ENCODE data around the gene ZNF22.
"Not testable (repeated sequence)": the region's sequence is repeated elsewhere in the genome, so short reads cannot be mapped to it uniquely, and the experiment has no call there.

ZNF22 gene

GRCh38 chr10:45008524-45009161 is 7.9 kb downstream of the ZNF22 start:
- peak; percentile 68 for DNase-seq (ENCODE audit: extremely low read depth, low read depth)
- TF ChIP-seq CTCF (IDR thresholded peaks at IDR 0.05; ENCODE audit: low read depth, low read length): peak; percentile 67

- not testable (repeated sequence) for DNase-seq (ENCODE audit: extremely low read depth, low read depth)
Observed at GRCh38 chr10:45014557-45014956, 13.8 kb downstream of the ZNF22 start.

GRCh38 chr10:45015590-45015989 is 14.9 kb downstream of the ZNF22 start:
- no peak for TF ChIP-seq CTCF (IDR thresholded peaks at IDR 0.05; ENCODE audit: low read depth, low read length)
- DNase-seq (ENCODE audit: extremely low read depth, low read depth): no peak

- DNase-seq (ENCODE audit: extremely low read depth, low read depth): no peak
- no peak for TF ChIP-seq CTCF (IDR thresholded peaks at IDR 0.05; ENCODE audit: low read depth, low read length)
Observed at GRCh38 chr10:45023426-45023825, 22.7 kb downstream of the ZNF22 start.

GRCh38 chr10:45034301-45034700 is 33.6 kb downstream of the ZNF22 start:
- TF ChIP-seq CTCF (IDR thresholded peaks at IDR 0.05; ENCODE audit: low read depth, low read length): no peak

GRCh38 chr10:45035673-45036072 is 35.0 kb downstream of the ZNF22 start:
- no peak for DNase-seq (ENCODE audit: extremely low read depth, low read depth)
- no peak for TF ChIP-seq CTCF (IDR thresholded peaks at IDR 0.05; ENCODE audit: low read depth, low read length)

More at GRCh38 chr10:45034301-45034700, 33.6 kb downstream of the ZNF22 start:
- DNase-seq (ENCODE audit: extremely low read depth, low read depth): no peak

- no peak for TF ChIP-seq CTCF (IDR thresholded peaks at IDR 0.05; ENCODE audit: low read depth, low read length)
- no peak for DNase-seq (ENCODE audit: extremely low read depth, low read depth)
Observed at GRCh38 chr10:45040921-45041542, 40.3 kb downstream of the ZNF22 start.

- no peak for TF ChIP-seq CTCF (IDR thresholded peaks at IDR 0.05; ENCODE audit: low read depth, low read length)
- DNase-seq (ENCODE audit: extremely low read depth, low read depth): no peak
Observed at GRCh38 chr10:45044290-45044689, 43.6 kb downstream of the ZNF22 start.
